NCI-H2196 (cell line): ENCODE data around the gene ING2.
"Not testable (repeated sequence)": the region's sequence is repeated elsewhere in the genome, so short reads cannot be mapped to it uniquely, and the experiment has no call there.

Source experiments
- DNase-seq: peaks from one replicate; lab custom pipeline; 2025; ENCODE audit not compliant: unreplicated experiment; lab: John Stamatoyannopoulos, UW

The ING2 gene

DNA sequence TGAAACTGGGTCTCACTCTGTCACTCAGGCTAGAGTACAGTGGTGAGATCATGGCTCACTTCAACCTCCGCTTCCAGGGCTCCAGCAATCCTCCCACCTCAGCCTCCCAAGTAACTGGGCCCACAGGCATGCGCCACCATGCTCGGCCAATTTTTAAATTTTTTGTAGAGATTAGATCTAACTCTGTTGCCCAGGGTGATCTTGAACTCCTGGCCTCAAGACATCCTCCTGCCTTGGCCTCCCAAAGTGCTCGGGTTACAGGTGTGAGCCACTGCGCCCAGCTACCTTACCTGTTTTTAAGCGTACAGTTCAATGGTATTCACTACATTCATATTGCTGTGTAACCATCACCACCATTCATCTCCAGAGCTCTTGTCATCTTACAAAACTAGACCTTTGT, 41.5 kb downstream of the ING2 start:
- DNase-seq, result no peak

DNA sequence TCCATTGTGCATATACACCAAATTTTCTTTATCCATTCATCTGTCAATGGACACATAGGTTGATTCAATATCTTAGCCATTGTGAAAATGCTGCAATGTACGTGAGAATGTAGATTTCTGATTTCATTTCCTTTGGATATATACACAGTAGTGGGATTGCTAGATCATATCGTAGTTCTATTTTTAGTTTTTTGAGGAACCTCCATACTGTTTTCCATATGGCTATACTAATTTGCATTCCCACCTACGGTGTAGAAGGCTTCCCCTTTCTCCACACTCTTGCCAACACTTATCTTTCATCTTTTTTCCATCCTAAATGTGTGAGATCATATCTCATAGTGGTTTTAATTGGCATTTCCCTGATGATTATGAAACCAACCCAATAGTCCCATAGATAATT, 43.4 kb downstream of the ING2 start:
- DNase-seq, result no peak

DNA sequence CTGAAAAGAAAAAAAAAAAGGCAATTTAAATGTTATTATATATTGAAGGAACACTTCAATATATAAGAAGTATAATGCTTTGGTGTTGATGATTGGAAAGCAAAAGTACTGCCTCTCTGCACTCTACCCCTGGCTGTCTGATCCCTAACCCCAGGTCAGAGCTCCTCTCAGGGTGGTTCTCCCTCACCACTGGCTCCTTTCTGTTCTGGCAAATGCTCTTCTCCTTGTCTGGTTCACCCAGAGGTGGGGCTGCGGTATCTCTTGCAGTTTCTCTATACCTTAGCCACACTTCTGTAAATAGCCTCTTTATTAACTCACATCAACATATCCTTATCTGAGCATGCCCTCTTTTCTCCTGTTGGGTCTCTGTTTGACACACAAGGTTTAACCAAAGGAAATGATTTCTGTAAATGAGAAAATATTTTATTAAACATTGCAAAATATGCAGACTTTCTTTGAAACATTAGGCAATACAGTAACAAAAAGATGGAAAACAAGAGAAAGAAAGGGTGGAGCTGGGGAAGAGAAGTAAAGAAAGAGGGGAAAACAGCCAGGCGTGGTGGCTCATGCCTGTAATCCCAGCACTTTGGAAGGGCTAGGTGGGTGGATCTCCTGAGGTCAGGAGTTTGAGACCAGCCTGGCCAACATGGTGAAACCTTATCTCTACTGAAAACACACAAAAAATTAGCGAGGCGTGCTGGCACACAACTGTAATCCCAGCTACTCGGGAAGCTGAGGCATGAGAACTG, 45.7 kb downstream of the ING2 start:
- no peak for DNase-seq

DNA sequence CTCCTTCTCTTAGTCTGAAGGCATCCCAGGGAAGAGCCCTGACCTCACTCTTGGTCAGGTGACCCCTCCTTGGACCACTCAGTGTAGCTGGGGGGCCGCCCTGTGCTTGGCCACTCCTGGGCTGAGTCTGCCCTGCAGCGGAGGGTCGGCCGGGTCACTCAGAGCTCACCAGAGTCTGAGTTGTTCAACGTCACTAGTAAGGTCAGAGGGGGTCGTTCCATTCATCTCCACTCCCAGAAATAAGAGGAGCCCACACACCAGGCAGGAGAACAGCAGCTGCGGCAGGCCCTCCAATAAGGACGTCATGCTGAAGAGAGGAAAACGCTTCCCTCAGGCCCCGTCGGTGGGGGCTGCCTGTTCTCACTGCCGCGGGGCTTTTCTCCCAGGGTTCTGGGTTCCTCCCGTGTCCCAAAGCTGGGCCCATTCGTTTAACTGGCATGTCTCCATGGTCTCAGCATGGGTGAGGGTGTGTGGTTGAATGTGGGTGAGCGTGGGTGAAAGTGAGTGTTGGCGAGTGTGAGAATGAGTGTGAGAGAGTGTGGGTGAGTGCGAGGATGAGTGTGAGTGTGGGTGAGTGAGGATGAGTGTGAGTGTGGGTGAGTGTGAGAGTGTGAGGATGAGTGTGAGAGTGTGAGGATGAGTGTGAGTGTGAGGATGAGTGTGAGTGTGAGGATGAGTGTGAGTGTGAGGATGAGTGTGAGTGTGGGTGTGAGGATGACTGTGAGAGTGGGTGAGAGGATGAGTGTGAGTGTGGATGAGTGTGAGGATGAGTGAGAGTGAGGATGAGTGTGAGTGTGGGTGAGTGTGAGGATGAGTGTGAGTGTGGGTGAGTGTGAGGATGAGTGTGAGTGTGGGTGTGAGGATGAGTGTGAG, 47.7 kb downstream of the ING2 start:
- DNase-seq, result no peak

DNA sequence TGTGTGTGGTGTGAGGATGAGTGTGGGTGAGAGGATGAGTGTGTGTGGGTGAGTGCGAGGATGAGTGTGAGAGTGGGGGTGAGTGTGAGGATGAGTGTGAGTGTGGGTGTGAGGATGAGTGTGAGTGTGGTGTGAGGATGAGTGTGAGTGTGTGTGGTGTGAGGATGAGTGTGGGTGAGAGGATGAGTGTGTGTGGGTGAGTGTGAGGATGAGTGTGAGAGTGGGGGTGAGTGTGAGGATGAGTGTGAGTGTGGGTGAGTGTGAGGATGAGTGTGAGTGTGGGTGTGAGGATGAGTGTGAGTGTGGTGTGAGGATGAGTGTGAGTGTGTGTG, 48.3 kb downstream of the ING2 start:
- not testable (repeated sequence) for DNase-seq

DNA sequence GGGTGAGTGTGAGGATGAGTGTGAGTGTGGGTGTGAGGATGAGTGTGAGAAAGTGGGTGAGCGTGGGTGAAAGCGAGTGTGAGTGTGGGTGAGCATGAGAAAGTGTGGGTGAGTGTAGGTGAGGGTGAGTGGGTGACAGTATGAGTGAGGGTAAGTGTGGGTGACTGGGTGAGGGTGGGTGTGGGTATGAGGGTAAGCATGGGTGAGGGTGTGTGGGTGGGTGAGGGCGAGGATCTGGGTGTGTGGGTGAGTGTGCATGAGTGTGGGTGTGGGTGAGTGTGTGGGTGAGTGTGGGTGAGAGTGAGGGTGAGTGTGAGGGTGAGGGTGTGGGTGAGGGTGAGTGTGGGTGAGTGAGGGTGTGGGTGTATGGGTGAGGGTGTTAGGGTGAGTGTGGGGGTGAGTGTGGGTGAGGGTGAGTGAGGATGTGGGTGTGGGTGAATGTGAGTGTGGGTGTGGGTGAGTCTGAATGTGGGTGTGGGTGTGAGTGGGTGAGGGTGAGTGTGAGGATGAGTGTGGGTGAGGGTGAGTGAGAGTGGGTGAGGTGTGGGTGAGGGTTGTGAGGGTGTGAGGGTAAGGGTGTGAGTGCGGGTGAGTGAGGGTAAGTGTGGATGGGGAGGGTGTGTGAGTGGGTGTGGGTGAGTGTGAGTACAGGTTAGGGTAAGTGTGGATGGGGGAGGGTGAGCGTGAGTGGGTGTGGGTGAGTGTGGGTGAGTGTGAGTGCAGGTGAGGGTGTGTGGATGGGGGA, 48.9 kb downstream of the ING2 start:
- no peak for DNase-seq

DNA sequence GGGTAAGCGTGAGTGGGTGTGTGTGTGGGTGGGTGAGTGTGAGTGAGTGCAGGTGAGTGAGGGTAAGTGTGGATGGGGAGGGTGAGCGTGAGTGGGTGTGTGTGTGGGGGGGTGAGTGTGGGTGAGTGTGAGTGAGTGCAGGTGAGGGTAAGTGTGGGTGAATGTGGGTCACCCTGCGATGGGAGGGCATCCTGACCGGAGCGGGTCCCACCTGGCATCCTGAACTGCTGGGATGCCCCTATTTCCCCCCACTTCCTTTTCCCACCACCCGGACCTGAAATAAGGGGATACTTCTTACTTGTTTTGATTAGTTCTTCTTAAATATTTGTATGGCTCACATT, 49.5 kb downstream of the ING2 start:
- no peak for DNase-seq

DNA sequence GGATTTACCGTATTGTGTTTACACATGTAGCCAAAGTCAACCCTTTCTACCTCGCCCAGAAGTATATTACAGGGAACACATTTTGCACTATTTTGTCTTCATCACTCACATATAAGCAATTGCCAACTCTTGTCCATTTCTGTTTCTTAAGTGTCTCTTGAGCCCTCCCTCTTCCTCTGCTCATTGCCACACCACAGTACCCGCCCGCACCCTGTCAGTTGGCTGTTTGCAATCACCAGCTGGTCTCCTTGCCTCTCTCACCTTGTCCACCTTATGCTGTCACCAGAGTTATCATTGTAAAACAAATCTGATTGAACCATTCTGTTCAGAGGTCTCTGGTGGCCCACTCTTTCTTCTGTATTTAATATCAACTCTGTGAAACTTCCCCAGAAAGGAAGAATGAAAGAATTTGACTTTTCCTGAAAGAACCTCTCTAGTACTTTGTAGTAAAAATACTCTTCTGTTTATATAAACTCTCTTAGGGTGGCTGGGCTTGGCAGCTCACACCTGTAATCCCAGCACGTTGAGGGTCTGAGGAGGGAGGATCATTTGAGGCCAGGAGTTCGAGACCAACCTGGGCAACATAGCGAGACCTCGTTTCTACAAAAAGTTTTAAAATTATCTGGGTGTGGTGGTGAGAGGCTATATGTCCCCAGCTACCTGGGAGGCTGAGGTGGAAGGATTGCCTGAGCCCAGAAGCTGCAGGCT, 50.2 kb downstream of the ING2 start:
- DNase-seq, result no peak

DNA sequence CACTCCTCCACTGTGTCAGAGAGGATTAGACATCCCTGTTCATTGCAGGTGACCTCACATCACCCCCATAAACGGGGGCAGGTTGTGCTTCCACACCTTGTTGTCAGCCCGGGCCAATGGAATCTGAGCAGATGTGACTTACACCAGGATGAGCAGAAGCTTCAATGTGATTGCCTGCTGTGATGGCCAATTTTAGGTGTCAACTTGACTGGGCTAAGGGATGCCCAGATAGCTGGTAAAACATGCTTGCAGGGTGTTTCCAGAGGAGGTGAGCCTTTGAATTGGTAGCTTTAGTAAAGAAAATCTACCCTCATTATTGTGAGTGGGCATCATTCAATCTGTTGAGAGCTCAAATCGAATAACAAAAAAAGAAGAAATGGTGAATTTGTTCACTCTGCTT, 52.1 kb downstream of the ING2 start:
- no peak for DNase-seq

DNA sequence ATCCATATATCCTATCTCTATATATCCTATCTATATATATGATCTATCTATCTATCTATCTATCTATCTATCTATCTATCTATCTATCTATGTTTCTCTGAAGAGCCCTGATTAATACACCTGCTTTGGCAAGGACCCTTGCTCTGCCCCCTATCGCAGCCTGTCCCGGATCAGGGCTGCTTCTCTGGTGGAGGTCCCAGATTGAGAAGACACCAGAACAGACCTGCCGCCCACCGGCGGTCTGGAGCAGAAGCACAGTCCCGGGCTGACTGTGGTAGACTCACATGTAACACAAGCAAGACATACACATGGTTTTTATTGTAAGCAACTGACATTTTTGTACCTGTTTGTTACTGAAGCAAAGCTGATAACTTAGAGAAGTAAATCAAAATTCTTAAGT, 52.8 kb downstream of the ING2 start:
- DNase-seq, result no peak

DNA sequence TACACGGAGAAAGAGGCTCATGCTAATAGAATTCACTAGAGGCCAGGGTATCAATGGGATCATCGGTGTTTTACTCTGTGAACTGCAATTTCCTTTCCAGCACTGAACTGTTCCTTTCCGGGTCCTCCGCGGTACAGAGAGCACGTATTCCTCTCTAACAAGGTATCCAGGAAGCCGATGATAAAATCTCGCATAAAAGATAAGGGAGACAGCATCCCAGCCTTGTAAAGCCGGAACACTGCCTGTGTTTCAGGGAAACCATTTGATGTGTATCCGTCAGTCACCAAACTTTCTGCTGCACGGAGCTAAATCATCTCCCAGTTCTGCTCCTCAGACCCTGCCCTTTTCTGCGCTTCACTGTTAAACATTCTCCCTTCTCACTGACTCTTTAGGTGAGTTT, 54.0 kb downstream of the ING2 start:
- DNase-seq, result no peak

DNA sequence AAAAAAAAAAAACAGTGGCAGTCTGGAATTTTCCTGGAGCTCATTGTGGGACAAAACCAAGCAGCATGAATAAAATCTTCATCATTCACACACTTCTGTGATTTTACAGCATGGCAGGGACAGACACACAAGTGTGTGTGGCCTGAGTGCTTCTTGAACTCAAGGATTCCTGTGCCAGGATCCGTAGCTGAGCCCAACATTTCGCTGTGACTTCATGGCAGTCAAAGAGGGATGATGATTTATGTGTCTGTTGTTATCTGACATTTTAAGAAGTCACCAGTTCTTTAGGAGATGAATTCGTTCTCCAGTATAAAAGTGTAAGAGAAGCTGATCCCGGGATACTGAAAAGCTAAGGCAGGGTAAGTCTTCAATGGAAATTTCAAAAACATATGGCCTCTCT, 57.0 kb downstream of the ING2 start:
- no peak for DNase-seq
